Measurements from ENCODE around the gene GNAQ.

GNAQ gene

DNA sequence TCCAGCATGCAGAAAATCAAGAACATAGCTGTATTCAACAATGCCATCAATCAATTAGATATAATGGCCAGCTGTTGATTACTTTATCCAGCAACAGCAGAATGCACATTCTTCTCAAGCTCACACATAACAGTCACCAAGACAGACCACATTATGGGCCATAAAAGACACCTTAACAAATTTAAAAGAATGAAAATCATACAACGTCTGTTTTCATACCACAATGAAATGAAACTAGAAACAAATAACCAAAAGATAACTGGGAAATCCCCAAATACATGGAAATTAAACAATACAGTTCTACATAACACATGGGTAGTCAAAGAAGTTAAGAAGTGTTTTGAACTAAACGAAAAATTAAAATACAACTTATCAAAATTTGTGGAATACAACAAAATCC lies 252.6 kb downstream of the GNAQ start:
- H3K36me3 ChIP-seq (ENCODE audit: insufficient read depth, low read length), result peaks cover 44% of the 10 kb centered on the region; the same call in 1 of the 2 replicates
- H3K9me3 ChIP-seq (ENCODE audit: insufficient read depth, low read length, severe bottlenecking), result peaks cover 10% of the 10 kb centered on the region
- no peak overlapping the region for H3K9ac ChIP-seq (ENCODE audit: low read depth, low read length)
- no peak for ATAC-seq (ENCODE audit: insufficient read depth, low read depth)
- no peaks in the 10 kb centered on the region for H4K20me1 ChIP-seq (ENCODE audit: insufficient read depth, low read length)
- no peak overlapping the region for H3K27ac ChIP-seq (ENCODE audit: low read length)
- no peak overlapping the region for H3K4me2 ChIP-seq (ENCODE audit: insufficient read depth, low read length)
- H3K27me3 ChIP-seq (ENCODE audit: insufficient read depth, low read length, poor library complexity), result no peaks in the 10 kb centered on the region
- H2AFZ ChIP-seq (ENCODE audit: low read depth, low read length), result no peak overlapping the region
- no peak for DNase-seq
- peaks cover 26% of the 10 kb centered on the region; the same call in 1 of the 2 replicates for H3K79me2 ChIP-seq (ENCODE audit: insufficient read depth, low read length)
- H3K4me1 ChIP-seq (ENCODE audit: insufficient read depth, low read length), result no peaks in the 10 kb centered on the region
- no peak for TF ChIP-seq EZH2 (IDR thresholded peaks at IDR 0.05; ENCODE audit: borderline replicate concordance, low read depth, low read length, severe bottlenecking)
- TF ChIP-seq, protein P1, sequence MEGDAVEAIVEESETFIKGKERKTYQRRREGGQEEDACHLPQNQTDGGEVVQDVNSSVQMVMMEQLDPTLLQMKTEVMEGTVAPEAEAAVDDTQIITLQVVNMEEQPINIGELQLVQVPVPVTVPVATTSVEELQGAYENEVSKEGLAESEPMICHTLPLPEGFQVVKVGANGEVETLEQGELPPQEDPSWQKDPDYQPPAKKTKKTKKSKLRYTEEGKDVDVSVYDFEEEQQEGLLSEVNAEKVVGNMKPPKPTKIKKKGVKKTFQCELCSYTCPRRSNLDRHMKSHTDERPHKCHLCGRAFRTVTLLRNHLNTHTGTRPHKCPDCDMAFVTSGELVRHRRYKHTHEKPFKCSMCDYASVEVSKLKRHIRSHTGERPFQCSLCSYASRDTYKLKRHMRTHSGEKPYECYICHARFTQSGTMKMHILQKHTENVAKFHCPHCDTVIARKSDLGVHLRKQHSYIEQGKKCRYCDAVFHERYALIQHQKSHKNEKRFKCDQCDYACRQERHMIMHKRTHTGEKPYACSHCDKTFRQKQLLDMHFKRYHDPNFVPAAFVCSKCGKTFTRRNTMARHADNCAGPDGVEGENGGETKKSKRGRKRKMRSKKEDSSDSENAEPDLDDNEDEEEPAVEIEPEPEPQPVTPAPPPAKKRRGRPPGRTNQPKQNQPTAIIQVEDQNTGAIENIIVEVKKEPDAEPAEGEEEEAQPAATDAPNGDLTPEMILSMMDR (IDR thresholded peaks at IDR 0.05; ENCODE audit: borderline replicate concordance, extremely low read depth, low read length, poor library complexity, severe bottlenecking), result no peak
- no peak overlapping the region for H3K4me3 ChIP-seq (ENCODE audit: low read depth in 1 of 2, low read length in 2 of 2)

DNA sequence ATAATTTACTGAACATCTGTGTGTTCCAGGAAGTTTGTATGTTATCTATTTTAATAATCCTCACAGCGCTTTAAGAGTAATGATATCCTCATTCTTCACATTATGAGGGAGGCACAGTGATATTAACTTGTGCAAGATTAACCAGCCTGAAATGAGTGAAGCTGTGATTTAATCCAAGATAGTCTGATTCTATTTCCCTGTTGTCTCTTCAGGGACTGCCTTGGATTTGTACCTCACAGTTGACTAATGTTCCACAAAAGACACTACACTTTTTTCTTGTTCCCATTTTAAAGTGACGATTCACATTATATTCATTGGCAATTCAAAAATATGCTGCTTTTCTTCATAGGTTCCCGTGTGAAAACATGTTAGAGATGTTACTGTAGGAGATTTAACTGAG lies 258.2 kb downstream of the GNAQ start:
- no peak overlapping the region for H2AFZ ChIP-seq (ENCODE audit: low read depth, low read length)
- H3K4me1 ChIP-seq (ENCODE audit: insufficient read depth, low read length), result no peaks in the 10 kb centered on the region
- ATAC-seq (ENCODE audit: insufficient read depth, low read depth) (no peak), DNase-seq (no peak)
- no peak overlapping the region for H3K27ac ChIP-seq (ENCODE audit: low read length)
- H3K27me3 ChIP-seq (ENCODE audit: insufficient read depth, low read length, poor library complexity), result no peaks in the 10 kb centered on the region
- peaks cover 34% of the 10 kb centered on the region for H3K79me2 ChIP-seq (ENCODE audit: insufficient read depth, low read length)
- H3K36me3 ChIP-seq (ENCODE audit: insufficient read depth, low read length), result peaks cover 46% of the 10 kb centered on the region
- H3K4me2 ChIP-seq (ENCODE audit: insufficient read depth, low read length), result no peak overlapping the region
- H3K4me3 ChIP-seq (ENCODE audit: low read depth in 1 of 2, low read length in 2 of 2), result no peak overlapping the region
- H3K9me3 ChIP-seq (ENCODE audit: insufficient read depth, low read length, severe bottlenecking), result peaks cover 3% of the 10 kb centered on the region
- TF ChIP-seq, protein P1 (IDR thresholded peaks at IDR 0.05; ENCODE audit: borderline replicate concordance, extremely low read depth, low read length, poor library complexity, severe bottlenecking), result no peak
- TF ChIP-seq EZH2 (IDR thresholded peaks at IDR 0.05; ENCODE audit: borderline replicate concordance, low read depth, low read length, severe bottlenecking), result no peak
- no peaks in the 10 kb centered on the region for H4K20me1 ChIP-seq (ENCODE audit: insufficient read depth, low read length)
- H3K9ac ChIP-seq (ENCODE audit: low read depth, low read length), result no peak overlapping the region

DNA sequence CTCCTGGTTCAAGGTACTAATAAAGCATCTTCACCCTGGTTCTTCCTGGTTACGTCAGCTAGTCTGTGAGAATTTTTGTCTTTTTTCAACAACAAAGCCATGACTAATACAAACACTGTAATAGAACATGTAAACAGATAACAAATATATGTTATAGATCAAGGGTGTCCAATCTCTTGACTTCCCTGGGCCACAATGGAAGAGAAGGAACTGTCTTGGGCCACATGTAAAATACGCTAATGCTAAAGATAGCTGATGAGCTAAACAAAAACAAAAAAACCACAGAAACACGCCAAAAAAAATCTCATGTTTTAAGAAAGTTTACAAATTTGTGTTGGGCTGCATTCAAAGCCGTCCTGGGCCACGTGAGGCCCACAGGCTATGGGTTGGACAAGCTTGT lies 259.0 kb downstream of the GNAQ start:
- H3K79me2 ChIP-seq (ENCODE audit: insufficient read depth, low read length), result peaks cover 30% of the 10 kb centered on the region
- no peak overlapping the region for H3K4me3 ChIP-seq (ENCODE audit: low read depth in 1 of 2, low read length in 2 of 2)
- no peak overlapping the region for H2AFZ ChIP-seq (ENCODE audit: low read depth, low read length)
- no peak overlapping the region for H3K27ac ChIP-seq (ENCODE audit: low read length)
- no peak overlapping the region for H3K4me2 ChIP-seq (ENCODE audit: insufficient read depth, low read length)
- H3K9ac ChIP-seq (ENCODE audit: low read depth, low read length), result no peak overlapping the region
- no peaks in the 10 kb centered on the region for H3K4me1 ChIP-seq (ENCODE audit: insufficient read depth, low read length)
- no peaks in the 10 kb centered on the region for H4K20me1 ChIP-seq (ENCODE audit: insufficient read depth, low read length)
- DNase-seq, result no peak
- peaks cover 39% of the 10 kb centered on the region for H3K36me3 ChIP-seq (ENCODE audit: insufficient read depth, low read length)
- no peaks in the 10 kb centered on the region for H3K9me3 ChIP-seq (ENCODE audit: insufficient read depth, low read length, severe bottlenecking)
- H3K27me3 ChIP-seq (ENCODE audit: insufficient read depth, low read length, poor library complexity), result no peaks in the 10 kb centered on the region
- TF ChIP-seq, protein P1 (IDR thresholded peaks at IDR 0.05; ENCODE audit: borderline replicate concordance, extremely low read depth, low read length, poor library complexity, severe bottlenecking), result no peak
- TF ChIP-seq EZH2 (IDR thresholded peaks at IDR 0.05; ENCODE audit: borderline replicate concordance, low read depth, low read length, severe bottlenecking), result no peak
- no peak for ATAC-seq (ENCODE audit: insufficient read depth, low read depth)

DNA sequence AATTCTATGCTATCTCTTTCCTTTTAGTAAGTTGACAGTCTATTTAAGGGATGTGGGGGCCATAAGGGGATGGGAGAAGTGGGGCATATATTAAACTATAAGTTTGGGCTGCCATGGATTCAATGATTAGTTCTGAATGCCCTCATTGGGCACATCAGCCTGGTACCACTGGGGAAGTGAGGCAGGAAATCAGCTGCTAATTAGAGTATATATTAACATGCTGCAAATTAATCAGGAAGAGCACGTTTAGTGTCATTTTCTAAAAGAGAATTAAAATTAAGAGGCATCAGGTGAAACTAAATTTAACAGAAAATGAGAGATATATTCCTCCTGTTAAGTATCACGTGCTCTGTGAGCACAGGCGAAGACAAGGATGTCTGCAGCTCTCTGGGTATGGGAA lies 260.4 kb downstream of the GNAQ start:
- H3K4me1 ChIP-seq (ENCODE audit: insufficient read depth, low read length), result no peaks in the 10 kb centered on the region
- ATAC-seq (ENCODE audit: insufficient read depth, low read depth) (no peak), DNase-seq (no peak)
- H3K27me3 ChIP-seq (ENCODE audit: insufficient read depth, low read length, poor library complexity), result no peaks in the 10 kb centered on the region
- no peak overlapping the region for H3K9ac ChIP-seq (ENCODE audit: low read depth, low read length)
- peaks cover 18% of the 10 kb centered on the region for H3K79me2 ChIP-seq (ENCODE audit: insufficient read depth, low read length)
- peaks cover 29% of the 10 kb centered on the region for H3K36me3 ChIP-seq (ENCODE audit: insufficient read depth, low read length)
- H3K4me2 ChIP-seq (ENCODE audit: insufficient read depth, low read length), result no peak overlapping the region
- H3K4me3 ChIP-seq (ENCODE audit: low read depth in 1 of 2, low read length in 2 of 2), result no peak overlapping the region
- no peak overlapping the region for H3K27ac ChIP-seq (ENCODE audit: low read length)
- H3K9me3 ChIP-seq (ENCODE audit: insufficient read depth, low read length, severe bottlenecking), result no peaks in the 10 kb centered on the region
- H4K20me1 ChIP-seq (ENCODE audit: insufficient read depth, low read length), result no peaks in the 10 kb centered on the region
- TF ChIP-seq EZH2 (IDR thresholded peaks at IDR 0.05; ENCODE audit: borderline replicate concordance, low read depth, low read length, severe bottlenecking), result no peak
- TF ChIP-seq, protein P1 (IDR thresholded peaks at IDR 0.05; ENCODE audit: borderline replicate concordance, extremely low read depth, low read length, poor library complexity, severe bottlenecking), result no peak
- no peak overlapping the region for H2AFZ ChIP-seq (ENCODE audit: low read depth, low read length)

All from DND-41 (cell line).